Upper lobe of right lung (tissue), 1 donor: ENCODE measurements around the gene RNF115. TPM values are rescaled to one million over a fixed set of nuclear protein-coding genes. Genes with fewer than 3 reads are reported as not detected.
"Not testable (repeated sequence)": the region's sequence is repeated elsewhere in the genome, so short reads cannot be mapped to it uniquely, and the experiment has no call there.

Experiments used
- ATAC-seq: fragments of 200-7000 bp; cut with Tn5 transposase; one replicate; pipeline ENCODE4 v1.9.1; 2020; ENCODE audit warnings: mild to moderate bottlenecking, moderate library complexity
- DNase-seq: peaks from one replicate; pipeline ENCODE4 v3.0.0-alpha.2; 2020
- H3K27ac ChIP-seq: fragments of 200-600 bp; one replicate; pipeline ENCODE4 v1.8.0; 2022
- H3K27me3 ChIP-seq: fragments of 200-600 bp; one replicate; pipeline ENCODE4 v1.8.0; 2022; ENCODE audit warnings: mild to moderate bottlenecking
- H3K36me3 ChIP-seq: fragments of 200-600 bp; one replicate; pipeline ENCODE4 v1.8.0; 2022
- H3K4me1 ChIP-seq: fragments of 200-600 bp; one replicate; pipeline ENCODE4 v1.8.0; 2022
- H3K4me3 ChIP-seq: fragments of 200-600 bp; one replicate; pipeline ENCODE4 v1.8.0; 2022; ENCODE audit warnings: mild to moderate bottlenecking
- H3K9me3 ChIP-seq: fragments of 200-600 bp; one replicate; pipeline ENCODE4 v1.8.0; 2022
- CTCF ChIP-seq: fragments of 200-600 bp; IDR thresholded peaks from one replicate; pipeline ENCODE4 v1.8.0; 2022; ENCODE audit warnings: antibody characterized with exemption
- intact Hi-C: fragments of 100-400 bp; cut with DNase I; formaldehyde crosslinking; loops from one replicate; pipeline ENCODE4 v1.11.0; 2022
- total RNA-seq: library from RNA; stranded (reverse); fragmentation: NEBNext Ultra II Directional; extraction: Animal tissue kit (Norgen Biotek cat#: 25700); gene quantifications from one replicate; pipeline ENCODE4 v1.2.1, GENCODE V29; 2021
- donor health status: DM: no; HTN: yes; CAD: no; lungs with severe emphysema.

The RNF115 gene
- total RNA-seq, 1 donor from 2014 or later = 15.8 TPM

DNA sequence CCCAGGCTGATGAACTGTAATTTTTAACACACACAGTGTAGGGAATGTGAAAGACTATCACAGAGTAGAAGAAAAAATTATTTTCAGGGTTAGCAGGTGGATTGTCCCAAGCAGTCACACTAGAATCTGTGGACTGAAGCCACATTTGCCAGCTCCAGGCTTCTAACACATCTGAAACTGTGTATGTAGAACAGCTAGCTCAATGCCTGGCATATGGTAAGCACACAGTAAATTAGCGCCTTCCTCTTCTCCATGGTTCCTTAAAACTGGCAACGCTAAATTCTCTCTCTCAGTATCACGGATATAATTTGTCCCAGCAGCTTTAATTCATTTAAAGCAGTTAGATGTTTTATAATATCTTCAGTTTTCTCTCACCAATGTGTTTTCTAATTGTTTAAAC, 19.1 kb upstream of the RNF115 start:
- intact Hi-C loops = loop anchor here (10.0 kb wide), 1 partner anchor 72 kb away; the partner anchor contains the start of genes ITGA10 and PEX11B
- Histone ChIP-seq H3K4me3 (no peak overlapping the region), H3K4me1 (peaks cover 12% of the 10 kb centered on the region), H3K27ac (no peak overlapping the region), H3K9me3 (no peaks in the 10 kb centered on the region), H3K36me3 (peaks cover 62% of the 10 kb centered on the region), H3K27me3 (no peaks in the 10 kb centered on the region)
- TF ChIP-seq CTCF = no peak
- no peak for ATAC-seq
- no peak for DNase-seq

DNA sequence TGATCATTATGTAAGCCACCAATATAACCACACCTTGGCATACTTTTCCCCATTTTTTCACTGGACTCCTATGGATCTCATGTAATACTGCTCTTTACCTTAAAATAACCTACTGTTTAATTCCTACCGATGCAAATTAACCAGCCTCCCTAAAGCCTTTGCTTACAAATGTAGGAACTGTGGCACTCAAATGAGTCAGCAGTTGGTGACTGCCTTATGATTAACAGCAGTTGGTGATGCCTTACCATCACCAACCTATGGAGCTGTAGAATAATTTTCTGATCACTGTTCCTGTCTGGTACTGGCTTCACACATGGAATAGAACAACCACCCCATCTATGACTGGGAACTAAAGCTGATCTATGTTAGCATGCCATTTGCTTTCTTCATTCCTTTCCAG, 13.8 kb upstream of the RNF115 start:
- no peak for TF ChIP-seq CTCF
- DNase-seq = no peak
- H3K4me1 ChIP-seq = no peaks in the 10 kb centered on the region
- H3K9me3 ChIP-seq = no peaks in the 10 kb centered on the region
- intact Hi-C loops = no loop called here
- peaks cover 100% of the 10 kb centered on the region for H3K36me3 ChIP-seq
- no peak overlapping the region for H3K27ac ChIP-seq
- H3K27me3 ChIP-seq = no peaks in the 10 kb centered on the region
- H3K4me3 ChIP-seq = no peak overlapping the region
- ATAC-seq = no peak

DNA sequence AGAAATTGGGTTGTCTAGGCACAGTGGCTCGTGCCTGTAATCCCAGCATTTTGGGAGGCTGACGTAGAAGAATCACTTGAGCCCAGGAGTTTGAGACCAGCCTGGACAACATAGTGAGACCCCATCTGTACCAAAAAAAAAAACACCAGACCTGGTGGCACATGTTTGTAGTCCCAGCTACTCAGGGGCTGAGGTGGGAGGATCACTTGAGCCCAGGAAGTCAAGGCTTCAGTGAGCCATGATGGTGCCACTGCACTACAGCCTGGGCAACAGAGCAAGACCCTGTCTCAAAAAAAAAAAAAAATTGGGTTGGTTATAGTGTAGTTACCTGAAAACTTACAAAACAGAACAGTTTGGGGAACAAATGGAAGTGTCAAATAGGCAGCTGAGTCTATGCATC, 6.9 kb upstream of the RNF115 start:
- H3K27me3 ChIP-seq, H3K4me1 ChIP-seq, ATAC-seq, H3K27ac ChIP-seq, intact Hi-C loops, DNase-seq, H3K4me3 ChIP-seq, H3K9me3 ChIP-seq: not testable (repeated sequence)
- H3K36me3 ChIP-seq = peaks cover 100% of the 10 kb centered on the region

DNA sequence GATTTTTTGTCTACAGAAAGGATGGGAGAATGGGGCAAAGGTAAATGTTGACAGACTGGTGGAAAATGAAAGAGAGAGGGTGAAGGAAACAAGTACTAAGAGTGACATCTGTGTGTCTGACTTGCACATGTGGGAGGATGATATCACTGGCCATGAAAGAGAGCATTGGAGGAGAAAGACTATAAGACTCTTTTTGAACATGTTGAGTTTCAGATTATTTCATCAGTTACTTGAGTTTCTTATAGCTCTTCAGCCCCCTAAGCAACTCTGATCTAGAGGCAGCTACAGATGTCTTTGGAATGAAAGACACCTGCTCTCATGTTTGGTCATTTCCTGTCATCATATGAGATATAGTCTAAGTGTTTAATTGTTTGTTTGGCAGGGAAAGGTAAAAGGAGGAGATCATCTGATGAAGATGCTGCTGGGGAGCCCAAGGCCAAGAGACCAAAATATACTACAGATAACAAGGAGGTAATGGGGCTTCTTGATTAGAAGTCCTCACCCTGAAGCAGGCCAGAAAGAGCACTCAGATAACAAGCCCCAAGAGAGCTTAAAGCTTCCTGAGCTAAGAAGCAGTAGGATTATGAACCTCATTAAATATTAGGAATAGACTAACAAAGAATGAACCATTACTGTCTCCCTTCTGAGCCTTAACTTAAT, 4.6 kb upstream of the RNF115 start:
- Histone ChIP-seq H3K36me3 (peaks cover 78% of the 10 kb centered on the region), H3K27me3 (no peaks in the 10 kb centered on the region), H3K9me3 (no peaks in the 10 kb centered on the region), H3K4me3 (no peak overlapping the region), H3K27ac (no peak overlapping the region), H3K4me1 (peaks cover 14% of the 10 kb centered on the region)
- no peak for DNase-seq
- TF ChIP-seq CTCF = no peak
- no peak for ATAC-seq
- intact Hi-C loops = no loop called here

DNA sequence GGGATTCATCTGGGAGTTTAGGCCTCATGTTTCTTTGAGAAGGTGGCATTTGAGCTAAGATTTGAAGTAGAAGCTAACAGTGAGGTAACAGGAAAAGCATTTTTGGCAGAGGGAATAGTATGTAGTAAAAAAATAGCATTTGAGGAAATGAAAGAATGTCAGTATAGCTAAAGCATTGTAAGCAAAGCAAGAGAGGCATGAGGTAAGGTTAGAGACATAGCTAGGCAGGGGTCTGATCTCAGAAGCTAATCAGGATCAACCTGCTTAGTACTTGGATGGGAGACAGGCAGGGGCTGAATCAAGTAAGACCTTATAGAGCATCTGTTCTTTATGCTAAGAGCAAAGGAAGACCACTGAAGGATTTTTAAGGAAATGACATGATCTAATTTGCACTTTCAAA, 4.1 kb upstream of the RNF115 start:
- Histone ChIP-seq H3K4me3 (no peak overlapping the region), H3K27ac (no peak overlapping the region), H3K36me3 (peaks cover 72% of the 10 kb centered on the region), H3K27me3 (no peaks in the 10 kb centered on the region), H3K9me3 (no peaks in the 10 kb centered on the region), H3K4me1 (peaks cover 14% of the 10 kb centered on the region)
- no peak for TF ChIP-seq CTCF
- no peak for DNase-seq
- no peak for ATAC-seq
- intact Hi-C loops = no loop called here

- H3K27me3 ChIP-seq = no peaks in the 10 kb centered on the region
- ATAC-seq (no peak), DNase-seq (no peak)
- H3K36me3 ChIP-seq = peaks cover 53% of the 10 kb centered on the region
- no peak overlapping the region for H3K27ac ChIP-seq
- H3K4me1 ChIP-seq = peaks cover 14% of the 10 kb centered on the region
- intact Hi-C loops = no loop called here
- no peak overlapping the region for H3K4me3 ChIP-seq
- no peaks in the 10 kb centered on the region for H3K9me3 ChIP-seq
- no peak for TF ChIP-seq CTCF
These were observed 2.1 kb upstream of the RNF115 start for GRCh38 chr1:145826030-145826429.
